HT-29 (cell line): ENCODE results near the gene SH2D3A. TPM values are rescaled to one million over a fixed set of nuclear protein-coding genes. Genes with fewer than 3 reads are reported as not detected.

Source experiments
- DNase-seq: peaks from one replicate; pipeline ENCODE4 v3.0.0-alpha.2; 2015; ENCODE audit warnings: low spot score
- total RNA-seq: library from RNA; depleted of rRNA; stranded (reverse); fragments of >200 nt; shearing (Covaris generic); gene quantifications from 2 replicates; pipeline ENCODE4 v1.2.3, GENCODE V29; 2014; rRNA removed

Gene SH2D3A
- total RNA-seq, 1 experiment from 2014 or later, result 110 TPM

DNA sequence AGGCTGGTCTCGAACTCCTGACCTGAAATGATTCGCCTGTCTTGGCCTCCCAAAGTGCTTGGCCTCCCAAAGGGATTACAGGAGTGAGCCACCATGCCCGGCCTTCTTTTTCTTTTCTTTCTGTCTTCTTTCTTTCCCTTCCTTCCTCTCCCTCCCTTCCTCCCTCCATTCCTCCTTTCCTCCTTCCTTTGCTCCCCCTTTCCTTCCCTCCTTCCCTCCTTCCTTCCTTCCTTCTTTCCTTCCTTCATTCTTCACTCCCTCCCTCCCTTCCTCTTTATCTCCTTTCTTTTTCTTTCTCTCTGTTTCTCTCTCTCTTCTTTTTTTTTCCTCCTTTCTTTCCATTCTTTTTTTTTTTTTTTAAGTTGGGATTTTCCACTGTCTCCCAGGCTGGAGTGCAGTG is 58.9 kb downstream of the SH2D3A start:
- no peak for DNase-seq

DNA sequence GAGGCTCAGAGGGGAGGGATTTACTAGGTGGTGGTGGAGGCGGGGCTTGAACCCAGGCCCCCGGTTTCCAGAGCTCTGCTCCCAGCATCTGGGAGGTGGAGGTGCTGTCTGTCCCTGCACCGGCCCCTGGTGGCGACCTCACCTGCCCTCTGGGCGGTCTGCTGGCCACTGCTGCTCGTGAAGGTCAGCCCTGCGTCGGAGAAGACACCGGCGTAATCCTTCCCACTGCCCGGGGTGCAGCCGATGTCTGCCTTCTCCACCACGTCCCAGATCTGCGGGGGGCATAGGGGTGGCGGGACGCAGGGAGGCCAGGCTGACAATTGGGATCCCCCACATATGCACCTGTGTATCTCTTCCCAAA is 59.6 kb downstream of the SH2D3A start:
- no peak for DNase-seq

DNA sequence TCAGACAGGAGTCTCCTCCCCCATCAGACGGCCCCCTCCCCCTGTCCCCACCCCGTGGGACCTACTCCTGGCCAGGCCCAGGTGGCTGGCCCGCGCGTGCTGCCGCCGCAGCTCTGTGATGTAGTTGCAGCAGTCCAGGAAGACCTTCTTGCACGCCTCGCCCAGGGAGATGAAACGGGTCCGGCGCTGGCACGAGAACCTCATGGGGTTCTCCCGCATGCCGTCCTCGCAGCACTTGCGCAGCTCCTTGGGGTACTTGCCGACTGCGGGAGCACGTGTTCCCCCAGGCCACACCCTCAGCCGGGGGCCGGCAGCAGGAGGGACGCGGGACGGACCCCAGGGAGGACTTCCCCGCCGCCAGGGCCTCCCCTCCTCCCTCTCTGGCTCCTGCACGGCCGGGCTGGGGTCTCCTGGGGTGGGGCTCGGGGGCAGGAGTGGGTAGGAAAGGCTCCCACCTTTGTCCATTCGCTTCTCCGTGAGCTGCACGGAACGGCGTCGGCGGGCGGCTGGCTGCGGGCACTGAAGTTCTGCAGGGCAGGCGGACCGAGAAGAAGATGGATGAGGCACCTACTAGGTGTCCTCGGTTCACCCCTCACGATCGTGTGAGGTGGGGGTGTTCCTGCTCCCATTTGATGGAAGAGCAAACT is 60.1 kb downstream of the SH2D3A start:
- DNase-seq, result no peak

DNA sequence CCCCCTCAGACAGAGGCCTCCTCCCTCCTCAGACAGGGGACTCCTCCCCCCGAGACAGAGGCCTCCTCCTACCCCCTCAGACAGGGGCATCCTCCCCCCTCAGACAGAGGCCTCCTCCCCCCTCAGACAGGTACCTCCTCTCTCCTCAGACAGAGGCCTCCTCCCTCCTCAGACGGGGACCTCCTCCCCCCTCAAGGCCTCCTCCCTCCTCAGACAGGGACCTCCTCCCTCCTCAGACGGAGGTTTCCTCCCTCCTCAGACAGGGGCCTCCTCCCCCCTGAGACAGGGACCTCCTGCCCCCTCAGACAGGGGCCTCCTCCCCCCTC is 60.6 kb downstream of the SH2D3A start:
- DNase-seq, result no peak

DNA sequence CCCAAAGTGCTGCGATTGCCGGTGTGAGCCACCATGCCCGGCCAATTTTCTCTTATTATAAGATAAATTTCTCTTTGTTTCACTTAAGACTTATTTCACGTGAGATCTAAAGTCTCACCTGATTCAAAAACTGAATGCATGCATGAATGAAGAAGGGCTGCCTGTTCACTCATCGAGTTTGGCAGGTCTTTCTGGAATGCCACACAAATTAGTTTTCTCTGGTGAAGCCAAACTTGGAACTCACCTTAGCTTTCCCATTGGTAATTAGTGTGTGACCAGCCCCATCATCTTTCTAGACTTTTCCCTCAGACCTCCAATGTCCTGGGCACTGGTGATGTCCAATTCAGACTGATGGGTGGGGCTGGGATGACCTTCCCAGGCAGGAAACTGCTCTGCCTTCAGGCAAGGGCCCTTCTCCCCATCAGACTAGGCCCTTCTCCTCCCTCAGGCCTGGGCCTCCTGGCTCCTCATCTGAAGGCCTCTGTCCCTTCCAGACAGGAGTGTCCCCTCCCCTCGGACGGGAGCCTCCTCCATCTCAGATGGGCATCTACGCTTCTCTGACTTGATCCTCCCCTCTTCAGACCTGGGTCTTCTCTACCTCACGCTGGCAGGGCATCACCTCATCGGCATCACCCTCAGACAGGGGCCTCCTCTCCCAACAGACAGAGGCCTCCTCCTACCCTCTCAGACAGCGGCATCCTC is 61.2 kb downstream of the SH2D3A start:
- DNase-seq, result no peak

Other genes starting within 250 kb of the SH2D3A start
- gene TNFSF9, start 236.4 kb downstream of the SH2D3A start, total RNA-seq, result 3.0 and 3.1 TPM in 2 replicates
- gene CD70, start 176.3 kb downstream of the SH2D3A start, total RNA-seq, result not detected in 2 replicates
- gene TNFSF14, start 97.3 kb downstream of the SH2D3A start, total RNA-seq, result not detected in 2 replicates
- 0.64 TPM in 1 of 2 replicates, not detected in the other for gene C3, start 46.8 kb downstream of the SH2D3A start, total RNA-seq
- 43.8 and 74.2 TPM in 2 replicates for gene GPR108, start 29.9 kb downstream of the SH2D3A start, total RNA-seq
- 63.7 and 65.7 TPM in 2 replicates for gene TRIP10, start 27.8 kb downstream of the SH2D3A start, total RNA-seq
- 0.15 and 0.57 TPM in 2 replicates for gene VAV1, start 5.3 kb upstream of the SH2D3A start, total RNA-seq
- gene ADGRE1, start 120.1 kb upstream of the SH2D3A start, total RNA-seq, result not detected in 2 replicates